Heart left ventricle (tissue), 13 donors: ENCODE measurements around the gene AKR1E2.

ENCODE experiments used
- POLR2A ChIP-seq, 2 donors: fragments of 450-650 bp; IDR thresholded peaks; one replicate each; pipeline ENCODE4 v1.6.1; 2017; ENCODE audit warnings: antibody characterized with exemption in 2 of 2, mild to moderate bottlenecking in 2 of 2, moderate library complexity in 2 of 2
- TF ChIP-seq, protein P1 (sequence below), 12 donors: fragments of 200-600 bp; sonication (generic) in 4 of 12; IDR thresholded peaks; one replicate each; pipeline versions ENCODE4 v1.5.0 to v1.8.0; 2018 to 2022; ENCODE audit warnings: antibody characterized with exemption in 12 of 12, mild to moderate bottlenecking in 5 of 12
- donor health status: ischemic (EF 13 %, LVEDD 7.1; RV severe dilation, severe dysfunction).
- donor health status: DM: no; HTN: yes; CAD: no.
- donor health status: DM: no; HTN: no; CAD: no.
- donor health status: ischemic (EF 25% LVEDD 6.9; RV normal size, moderate dysfunction).
- donor health status: ischemic (EF 25% LVEDD 5.7; RV mildly dilated, moderate dysfunction).
- donor health status: ischemic (EF 35%, LVEDD 5.7; RV mildly dilated, moderate dysfunction).
- donor health status: nonischemic (EF 11% LVEDD 7.7; RV severe dilation, severe dysfunction).
- donor health status: DM: yes; HTN: yes; CAD: no.
- donor health status: PGD.
- donor health status: ischemic (EF 29% LVEDD 5.4; RV normal size, mild dysfunction).
- donor health status: nonischemic (EF 23%, LVEDD 6.1; RV moderate dilation, normal function).

DNA sequence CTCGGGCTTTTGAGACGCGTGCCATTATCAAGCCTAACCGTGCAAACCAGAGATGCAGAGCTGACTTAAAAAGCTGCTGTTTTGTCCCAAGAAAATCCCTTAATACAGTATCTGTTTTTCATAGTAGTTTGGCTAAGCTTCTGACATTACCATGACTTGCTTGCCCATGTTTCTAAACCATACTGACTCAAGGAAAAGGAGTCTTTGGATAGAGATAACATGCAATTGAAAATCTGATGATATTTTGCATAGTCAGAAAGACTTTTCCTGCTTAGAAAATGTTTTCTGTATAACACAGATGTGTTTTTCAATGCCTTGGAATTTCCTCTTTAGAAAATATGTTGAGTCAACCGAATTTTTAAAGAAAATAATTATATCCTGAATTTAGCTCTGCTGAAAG lies 21.5 kb upstream of the AKR1E2 start:
- TF ChIP-seq, protein P1, sequence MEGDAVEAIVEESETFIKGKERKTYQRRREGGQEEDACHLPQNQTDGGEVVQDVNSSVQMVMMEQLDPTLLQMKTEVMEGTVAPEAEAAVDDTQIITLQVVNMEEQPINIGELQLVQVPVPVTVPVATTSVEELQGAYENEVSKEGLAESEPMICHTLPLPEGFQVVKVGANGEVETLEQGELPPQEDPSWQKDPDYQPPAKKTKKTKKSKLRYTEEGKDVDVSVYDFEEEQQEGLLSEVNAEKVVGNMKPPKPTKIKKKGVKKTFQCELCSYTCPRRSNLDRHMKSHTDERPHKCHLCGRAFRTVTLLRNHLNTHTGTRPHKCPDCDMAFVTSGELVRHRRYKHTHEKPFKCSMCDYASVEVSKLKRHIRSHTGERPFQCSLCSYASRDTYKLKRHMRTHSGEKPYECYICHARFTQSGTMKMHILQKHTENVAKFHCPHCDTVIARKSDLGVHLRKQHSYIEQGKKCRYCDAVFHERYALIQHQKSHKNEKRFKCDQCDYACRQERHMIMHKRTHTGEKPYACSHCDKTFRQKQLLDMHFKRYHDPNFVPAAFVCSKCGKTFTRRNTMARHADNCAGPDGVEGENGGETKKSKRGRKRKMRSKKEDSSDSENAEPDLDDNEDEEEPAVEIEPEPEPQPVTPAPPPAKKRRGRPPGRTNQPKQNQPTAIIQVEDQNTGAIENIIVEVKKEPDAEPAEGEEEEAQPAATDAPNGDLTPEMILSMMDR (IDR thresholded peaks at IDR 0.05), result no peak
- TF ChIP-seq POLR2A (IDR thresholded peaks at IDR 0.05), result no peak
